ENCODE data around the gene SEMA5A.

GRCh38 chr5:9233035-9233434, 312.8 kb downstream of the SEMA5A start:
- TF ChIP-seq CTCF (IDR thresholded peaks at IDR 0.05 in 4 of 5, conservative IDR thresholded peaks at IDR 0.05 in 1 of 5) (no peak), POLR2A (IDR thresholded peaks at IDR 0.05) (no peak)

Measured in gastrocnemius medialis (tissue), 4 donors.